K562 (cell line): ENCODE measurements around the gene ADGRG1. TPM values are rescaled to one million over a fixed set of nuclear protein-coding genes. Genes with fewer than 3 reads are reported as not detected.

Source experiments
- CXXC5 ChIP-seq: fragments of 250-450 bp; sonication (Bioruptor Pico); IDR thresholded peaks from 2 replicates; pipeline ENCODE4 v1.8.0; 2022; ENCODE audit warnings: inconsistent platforms, mild to moderate bottlenecking, moderate library complexity
- KLF1 ChIP-seq: fragments of 450-650 bp; IDR thresholded peaks from 2 replicates; pipeline ENCODE4 v1.6.1; 2016; ENCODE audit warnings: missing genetic modification characterization, missing compliant biosample characterization
- PHF21A ChIP-seq: fragments of 450-650 bp; IDR thresholded peaks from 2 replicates; pipeline ENCODE4 v1.6.1; 2017; ENCODE audit warnings: low read depth, borderline replicate concordance
- SIN3A ChIP-seq, 2 experiments: fragments of 150-350 bp in 1 of 2; IDR thresholded peaks; 2 replicates each; pipeline ENCODE4 v1.6.1; 2011 to 2016; ENCODE audit warnings: borderline replicate concordance in 2 of 2, low read depth in 2 of 2, low read length in 2 of 2, mild to moderate bottlenecking in 2 of 2, moderate library complexity in 2 of 2; ENCODE audit not compliant: control insufficient read depth in 1 of 2
- U2AF1 ChIP-seq: fragments of 200-400 bp; formaldehyde crosslinking; optimal IDR thresholded peaks from 2 replicates; pipeline ENCODE3; 2017; ENCODE audit warnings: mild to moderate bottlenecking, low read depth, low read length, moderate library complexity
- ZC3H4 ChIP-seq: sonication (generic); formaldehyde crosslinking; IDR thresholded peaks from 2 replicates; pipeline ENCODE4 v1.9.0; 2021; ENCODE audit warnings: missing genetic modification reagents, borderline replicate concordance
- ZNF133 ChIP-seq: fragments of 250-450 bp; sonication (Bioruptor Pico); IDR thresholded peaks from 2 replicates; pipeline ENCODE4 v1.4.0; 2020; ENCODE audit warnings: mild to moderate bottlenecking
- ZNF140 ChIP-seq: fragments of 250-450 bp; sonication (Bioruptor Pico); IDR thresholded peaks from 2 replicates; pipeline ENCODE4 v1.8.0; 2021; ENCODE audit warnings: moderate library complexity, mild to moderate bottlenecking, inconsistent platforms
- ZNF324 ChIP-seq: fragments of 250-450 bp; sonication (Bioruptor Pico); IDR thresholded peaks from 2 replicates; pipeline ENCODE4 v1.4.0; 2020; ENCODE audit warnings: mild to moderate bottlenecking
- ZNF75A ChIP-seq: fragments of 450-650 bp; formaldehyde crosslinking; IDR thresholded peaks from 2 replicates; pipeline ENCODE4 v1.4.0; 2020; ENCODE audit warnings: mild to moderate bottlenecking
- polyA plus RNA-seq, 8 experiments: library from polyadenylated mRNA; depleted of rRNA in 4 of 8; stranded (reverse) in 5 of 8; unstranded in 3 of 8; fragments of >200 nt; fragmentation: Nextera tagmentation in 2 of 8; fragmentation: Illumina TruSeq in 1 of 8; extraction: Ambion mirVana in 2 of 8; extraction: Trizol in 1 of 8; gene quantifications; 2 replicates each; pipeline versions ENCODE4 v1.2.1 to v1.2.3, GENCODE V29; 2011 to 2014; ENCODE audit warnings: inconsistent platforms in 1 of 8, missing spikeins in 1 of 8
- total RNA-seq, 7 experiments: library from RNA; depleted of rRNA in 6 of 7; stranded (reverse); fragments of >200 nt in 6 of 7; fragmentation: Illumina TruSeq in 2 of 7; extraction: Trizol in 2 of 7; gene quantifications; 2 replicates each; pipeline versions ENCODE4 v1.2.1 to v1.2.3, GENCODE V29; 2011 to 2021; ENCODE audit warnings: low replicate concordance in 1 of 7
- TF ChIP-seq, protein P1 (sequence below), 2 experiments: fragments of 450-650 bp in 1 of 2; sonication (generic) in 1 of 2; formaldehyde crosslinking in 1 of 2; IDR thresholded peaks; 2 replicates each; pipeline versions ENCODE4 v1.7.1 to v1.9.0; 2016 to 2022; ENCODE audit warnings: inconsistent platforms in 1 of 2, mild to moderate bottlenecking in 1 of 2, missing genetic modification reagents in 1 of 2
- TF ChIP-seq, protein P2 (sequence below): sonication (generic); formaldehyde crosslinking; IDR thresholded peaks from 2 replicates; pipeline ENCODE4 v1.8.1; 2023; ENCODE audit warnings: mild to moderate bottlenecking, missing genetic modification reagents
- TF ChIP-seq, protein P3 (sequence below): IDR thresholded peaks from 2 replicates; pipeline ENCODE4 v1.6.1; 2012; ENCODE audit warnings: low read depth, low read length, improper control_type of control experiment, borderline replicate concordance

Gene ADGRG1
- total and polyA plus RNA-seq, 9 of the 15 experiments (the other 6 are each of a cell fraction or from before 2014, with no cell fraction given) = 0.04 to 0.31 (median 0.16) TPM; not detected in 6

DNA sequence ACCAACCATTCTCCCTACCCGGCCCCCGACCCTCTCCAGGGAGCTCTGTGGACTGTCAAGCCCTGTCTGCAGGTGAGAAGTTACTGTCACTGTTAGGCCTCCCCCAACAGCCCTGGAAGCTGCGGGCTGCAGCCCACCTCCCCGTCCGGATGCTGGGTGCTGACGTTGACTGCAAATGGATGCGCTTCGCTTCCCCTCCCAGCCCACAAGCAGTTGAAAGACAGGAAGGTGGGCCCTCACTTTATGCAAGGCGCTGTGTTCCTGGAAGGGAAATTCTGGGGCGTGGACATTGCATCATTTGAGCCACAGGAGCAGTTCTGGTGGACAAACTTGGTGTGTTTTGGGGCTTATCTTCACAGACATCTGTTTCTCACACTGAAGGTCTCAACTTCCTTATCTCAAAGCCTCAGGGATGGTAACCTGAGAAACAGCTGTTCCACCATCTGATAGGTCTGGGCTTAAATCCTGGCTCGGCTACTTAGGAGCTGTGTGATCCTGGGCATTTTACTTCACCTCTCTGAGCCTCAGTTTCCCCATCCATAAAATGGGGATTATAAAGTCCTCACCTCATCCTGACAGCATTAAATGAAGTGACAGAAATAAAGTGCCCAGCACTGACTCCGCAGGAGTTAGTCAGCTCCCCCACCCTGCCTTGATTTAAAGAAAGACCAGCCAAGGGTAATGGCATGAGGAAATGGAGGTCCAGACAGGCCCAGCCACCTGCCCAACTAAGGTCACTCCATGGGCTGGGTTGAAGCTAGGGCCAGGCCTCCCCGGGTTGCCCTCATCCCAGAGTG is 61.5 kb downstream of the ADGRG1 start (continued):
- TF ChIP-seq, protein P1, sequence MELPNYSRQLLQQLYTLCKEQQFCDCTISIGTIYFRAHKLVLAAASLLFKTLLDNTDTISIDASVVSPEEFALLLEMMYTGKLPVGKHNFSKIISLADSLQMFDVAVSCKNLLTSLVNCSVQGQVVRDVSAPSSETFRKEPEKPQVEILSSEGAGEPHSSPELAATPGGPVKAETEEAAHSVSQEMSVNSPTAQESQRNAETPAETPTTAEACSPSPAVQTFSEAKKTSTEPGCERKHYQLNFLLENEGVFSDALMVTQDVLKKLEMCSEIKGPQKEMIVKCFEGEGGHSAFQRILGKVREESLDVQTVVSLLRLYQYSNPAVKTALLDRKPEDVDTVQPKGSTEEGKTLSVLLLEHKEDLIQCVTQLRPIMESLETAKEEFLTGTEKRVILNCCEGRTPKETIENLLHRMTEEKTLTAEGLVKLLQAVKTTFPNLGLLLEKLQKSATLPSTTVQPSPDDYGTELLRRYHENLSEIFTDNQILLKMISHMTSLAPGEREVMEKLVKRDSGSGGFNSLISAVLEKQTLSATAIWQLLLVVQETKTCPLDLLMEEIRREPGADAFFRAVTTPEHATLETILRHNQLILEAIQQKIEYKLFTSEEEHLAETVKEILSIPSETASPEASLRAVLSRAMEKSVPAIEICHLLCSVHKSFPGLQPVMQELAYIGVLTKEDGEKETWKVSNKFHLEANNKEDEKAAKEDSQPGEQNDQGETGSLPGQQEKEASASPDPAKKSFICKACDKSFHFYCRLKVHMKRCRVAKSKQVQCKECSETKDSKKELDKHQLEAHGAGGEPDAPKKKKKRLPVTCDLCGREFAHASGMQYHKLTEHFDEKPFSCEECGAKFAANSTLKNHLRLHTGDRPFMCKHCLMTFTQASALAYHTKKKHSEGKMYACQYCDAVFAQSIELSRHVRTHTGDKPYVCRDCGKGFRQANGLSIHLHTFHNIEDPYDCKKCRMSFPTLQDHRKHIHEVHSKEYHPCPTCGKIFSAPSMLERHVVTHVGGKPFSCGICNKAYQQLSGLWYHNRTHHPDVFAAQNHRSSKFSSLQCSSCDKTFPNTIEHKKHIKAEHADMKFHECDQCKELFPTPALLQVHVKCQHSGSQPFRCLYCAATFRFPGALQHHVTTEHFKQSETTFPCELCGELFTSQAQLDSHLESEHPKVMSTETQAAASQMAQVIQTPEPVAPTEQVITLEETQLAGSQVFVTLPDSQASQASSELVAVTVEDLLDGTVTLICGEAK (IDR thresholded peaks at IDR 0.05) = no peak
- TF ChIP-seq, protein P1 (CRISPR knock-in tag; IDR thresholded peaks at IDR 0.05) = no peak
- TF ChIP-seq, protein P2, sequence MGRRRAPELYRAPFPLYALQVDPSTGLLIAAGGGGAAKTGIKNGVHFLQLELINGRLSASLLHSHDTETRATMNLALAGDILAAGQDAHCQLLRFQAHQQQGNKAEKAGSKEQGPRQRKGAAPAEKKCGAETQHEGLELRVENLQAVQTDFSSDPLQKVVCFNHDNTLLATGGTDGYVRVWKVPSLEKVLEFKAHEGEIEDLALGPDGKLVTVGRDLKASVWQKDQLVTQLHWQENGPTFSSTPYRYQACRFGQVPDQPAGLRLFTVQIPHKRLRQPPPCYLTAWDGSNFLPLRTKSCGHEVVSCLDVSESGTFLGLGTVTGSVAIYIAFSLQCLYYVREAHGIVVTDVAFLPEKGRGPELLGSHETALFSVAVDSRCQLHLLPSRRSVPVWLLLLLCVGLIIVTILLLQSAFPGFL (CRISPR knock-in tag) = no peak
- no peak for TF ChIP-seq ZNF133 (CRISPR knock-in tag)
- no peak for TF ChIP-seq U2AF1
- no peak for TF ChIP-seq ZC3H4 (CRISPR knock-in tag)
- TF ChIP-seq, protein P3, sequence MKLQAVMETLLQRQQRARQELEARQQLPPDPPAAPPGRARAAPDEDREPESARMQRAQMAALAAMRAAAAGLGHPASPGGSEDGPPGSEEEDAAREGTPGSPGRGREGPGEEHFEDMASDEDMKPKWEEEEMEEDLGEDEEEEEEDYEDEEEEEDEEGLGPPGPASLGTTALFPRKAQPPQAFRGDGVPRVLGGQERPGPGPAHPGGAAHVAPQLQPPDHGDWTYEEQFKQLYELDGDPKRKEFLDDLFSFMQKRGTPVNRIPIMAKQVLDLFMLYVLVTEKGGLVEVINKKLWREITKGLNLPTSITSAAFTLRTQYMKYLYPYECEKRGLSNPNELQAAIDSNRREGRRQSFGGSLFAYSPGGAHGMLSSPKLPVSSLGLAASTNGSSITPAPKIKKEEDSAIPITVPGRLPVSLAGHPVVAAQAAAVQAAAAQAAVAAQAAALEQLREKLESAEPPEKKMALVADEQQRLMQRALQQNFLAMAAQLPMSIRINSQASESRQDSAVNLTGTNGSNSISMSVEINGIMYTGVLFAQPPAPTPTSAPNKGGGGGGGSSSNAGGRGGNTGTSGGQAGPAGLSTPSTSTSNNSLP = peak; percentile 16; the same call in 1 of the 2 replicates
- TF ChIP-seq ZNF324 = no peak
- TF ChIP-seq ZNF140 (CRISPR knock-in tag) = no peak; the same call in 1 of the 2 replicates
- TF ChIP-seq SIN3A (IDR thresholded peaks at IDR 0.05; ENCODE audit: borderline replicate concordance in 2 of 2, control insufficient read depth in 1 of 2, low read depth in 2 of 2, low read length in 2 of 2) = peak in 1 of 2 experiments; percentile 23; a peak in 1 of 4 replicates
- peak; percentile 88 for TF ChIP-seq CXXC5
- 0 out of 2 replicates have a peak, but pooled peaks have one; percentile 22 for TF ChIP-seq PHF21A
- no peak for TF ChIP-seq ZNF75A (CRISPR knock-in tag)
- TF ChIP-seq KLF1 (tag) = no peak
